Spinal cord (tissue), 10 donors: ENCODE results near the gene HACD4. TPM values are rescaled to one million over a fixed set of nuclear protein-coding genes. Genes with fewer than 3 reads are reported as not detected.
"Not testable (repeated sequence)": the region's sequence is repeated elsewhere in the genome, so short reads cannot be mapped to it uniquely, and the experiment has no call there.

Experiments
- DNase-seq, 6 donors: peaks; one replicate each; pipeline versions ENCODE4 v3.0.0 to v3.0.0-alpha.2; 2013 to 2015; ENCODE audit warnings: low spot score in 6 of 6, low read depth in 4 of 6
- H3K27ac ChIP-seq: one replicate; pipeline ENCODE4 v1.5.1; 2013; ENCODE audit warnings: low read depth, low read length, control low read depth
- H3K27me3 ChIP-seq: one replicate; pipeline ENCODE4 v1.6.1; 2013; ENCODE audit warnings: low read length; ENCODE audit not compliant: control insufficient read depth, insufficient read depth
- H3K36me3 ChIP-seq: one replicate; pipeline ENCODE4 v1.6.1; 2013; ENCODE audit warnings: low read length; ENCODE audit not compliant: control insufficient read depth, insufficient read depth
- H3K4me1 ChIP-seq: one replicate; pipeline ENCODE4 v1.6.1; 2013; ENCODE audit warnings: low read length; ENCODE audit not compliant: control insufficient read depth, insufficient read depth
- H3K4me3 ChIP-seq: one replicate; pipeline ENCODE4 v1.5.1; 2013; ENCODE audit warnings: low read depth, low read length, control low read depth
- H3K9me3 ChIP-seq: one replicate; pipeline ENCODE4 v1.6.1; 2013; ENCODE audit warnings: low read length; ENCODE audit not compliant: control insufficient read depth, insufficient read depth
- WGBS: methylation state at CpG from one replicate; pipeline ENCODE4 v1.1.5; 2013; ENCODE audit warnings: missing lambda C conversion rate; ENCODE audit not compliant: insufficient coverage; 5-methylcytosine and 5-hydroxymethylcytosine counted together
- polyA plus RNA-seq, 2 donors: library from polyadenylated mRNA; unstranded; fragments of 120-200 nt; gene quantifications; one replicate each; pipeline ENCODE4 v1.2.1, GENCODE V29; 2013; ENCODE audit not compliant: insufficient read length in 2 of 2
- total RNA-seq, 2 donors: library from RNA; depleted of rRNA in 1 of 2; stranded (reverse); fragments of 120-200 nt in 1 of 2; fragments of >200 nt in 1 of 2; gene quantifications; one replicate each; pipeline versions ENCODE4 v1.2.3 to v1.2.4, GENCODE V29; 2013 to 2014
- donor health status: healthy.

HACD4 gene
- total and polyA plus RNA-seq, 4 donors = 1.3 to 4.1 (median 2.7) TPM

GRCh38 chr9:20981486-20981885 lies 50.0 kb downstream of the HACD4 start:
- peak in 1 of 6 donors; percentile 44 for DNase-seq
- H3K4me1 ChIP-seq = no peaks in the 10 kb centered on the region
- no peaks in the 10 kb centered on the region for H3K36me3 ChIP-seq
- WGBS = no CpG with 5 or more reads among the region's 2 CpGs
- H3K4me3 ChIP-seq = no peak overlapping the region
- no peaks in the 10 kb centered on the region for H3K9me3 ChIP-seq
- peak overlapping the region; percentile 18 for H3K27ac ChIP-seq
- no peaks in the 10 kb centered on the region for H3K27me3 ChIP-seq

DNA sequence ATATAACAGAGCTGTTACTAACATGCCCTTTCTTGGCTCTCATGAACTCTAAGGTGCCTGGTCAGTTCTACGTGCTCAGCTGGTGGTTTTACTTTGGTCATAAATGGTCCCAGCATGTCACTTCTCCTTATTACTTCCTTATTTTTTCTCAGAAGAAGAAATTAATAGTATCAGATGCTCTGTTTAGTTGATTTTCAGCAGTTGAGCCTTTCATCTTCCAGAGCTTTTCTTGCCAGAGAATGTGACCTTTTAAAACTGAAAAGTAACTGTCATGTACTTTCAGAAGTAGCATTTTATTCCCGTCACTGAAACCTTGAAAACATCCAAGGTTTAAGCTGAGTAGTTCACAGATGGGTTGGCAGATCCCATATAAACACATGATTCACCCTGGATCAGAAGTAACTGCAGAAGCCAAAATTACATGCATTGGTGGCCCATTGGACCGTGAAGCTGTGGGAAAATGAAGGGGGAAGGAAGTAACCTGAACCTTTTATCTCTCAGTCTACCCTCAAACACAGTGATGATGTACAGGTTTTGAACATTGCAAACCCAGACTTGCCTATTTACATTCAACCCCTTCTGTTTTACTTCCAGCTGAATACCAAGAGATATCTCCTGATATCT lies 50.5 kb downstream of the HACD4 start:
- Histone ChIP-seq H3K9me3 (no peaks in the 10 kb centered on the region), H3K27ac (peak overlapping the region; percentile 18), H3K4me3 (no peak overlapping the region), H3K27me3 (no peaks in the 10 kb centered on the region), H3K36me3 (no peaks in the 10 kb centered on the region), H3K4me1 (no peaks in the 10 kb centered on the region)
- peak in 1 of 6 donors; percentile 35 for DNase-seq
- WGBS = no CpG with 5 or more reads among the region's 3 CpGs

DNA sequence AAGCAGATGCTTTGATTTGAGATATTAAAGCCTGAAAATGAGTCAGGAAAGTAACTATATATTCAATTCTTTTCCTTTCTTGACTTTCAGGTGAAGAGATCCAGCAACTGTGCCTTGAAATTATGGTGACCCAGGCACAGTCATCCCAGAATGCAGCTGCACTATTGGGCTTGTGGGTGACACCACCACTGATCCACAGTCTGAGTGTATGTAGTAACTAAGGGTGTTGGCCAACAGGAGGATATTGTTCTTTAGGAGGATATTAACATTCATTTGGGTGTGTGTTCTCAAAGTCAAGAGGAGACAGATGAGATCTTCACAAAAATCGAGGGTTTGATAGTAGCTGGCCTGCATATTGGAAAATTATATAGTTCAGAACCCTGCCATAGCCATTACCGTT lies 53.2 kb downstream of the HACD4 start:
- WGBS = no CpG with 5 or more reads among the region's 2 CpGs
- DNase-seq = no peak
- Histone ChIP-seq H3K36me3 (no peaks in the 10 kb centered on the region), H3K27me3 (no peaks in the 10 kb centered on the region), H3K4me3 (no peak overlapping the region), H3K4me1 (no peaks in the 10 kb centered on the region), H3K9me3 (no peaks in the 10 kb centered on the region), H3K27ac (no peak overlapping the region)

DNA sequence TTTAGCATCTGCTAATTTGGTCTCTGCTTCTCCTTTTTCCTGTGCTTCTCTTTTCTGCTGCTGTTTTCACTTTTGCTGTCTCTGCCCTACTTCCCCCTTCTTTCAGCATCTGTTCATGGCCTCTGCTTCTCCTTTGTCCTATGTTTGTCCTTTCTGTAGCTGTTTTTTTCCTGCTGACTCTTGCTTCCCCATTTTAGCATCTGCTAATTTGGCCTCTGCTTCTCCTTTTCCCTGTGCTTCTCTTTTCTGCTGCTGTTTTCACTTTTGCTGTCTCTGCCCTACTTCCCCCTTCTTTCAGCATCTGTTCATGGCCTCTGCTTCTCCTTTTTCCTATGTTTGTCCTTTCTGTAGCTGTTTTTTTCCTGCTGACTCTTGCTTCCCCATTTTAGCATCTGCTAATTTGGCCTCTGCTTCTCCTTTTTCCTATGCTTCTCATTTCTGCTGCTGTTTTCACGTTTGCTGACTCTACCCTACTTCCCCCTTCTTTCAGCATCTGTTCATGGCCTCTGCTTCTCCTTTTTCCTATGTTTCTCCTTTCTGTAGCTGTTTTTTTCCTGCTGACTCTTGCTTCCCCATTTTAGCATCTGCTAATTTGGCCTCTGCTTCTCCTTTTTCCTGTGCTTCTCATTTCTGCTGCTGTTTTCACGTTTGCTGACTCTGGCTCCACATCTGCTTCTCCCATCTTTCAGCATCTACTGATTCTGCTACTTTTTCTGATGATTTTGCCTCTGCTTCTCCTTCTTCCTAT lies 57.1 kb downstream of the HACD4 start:
- H3K36me3 ChIP-seq, H3K27ac ChIP-seq, H3K27me3 ChIP-seq, H3K4me1 ChIP-seq, DNase-seq, H3K4me3 ChIP-seq, H3K9me3 ChIP-seq: not testable (repeated sequence)
- 66% methylated on average over 2 of the region's 2 CpGs for WGBS

DNA sequence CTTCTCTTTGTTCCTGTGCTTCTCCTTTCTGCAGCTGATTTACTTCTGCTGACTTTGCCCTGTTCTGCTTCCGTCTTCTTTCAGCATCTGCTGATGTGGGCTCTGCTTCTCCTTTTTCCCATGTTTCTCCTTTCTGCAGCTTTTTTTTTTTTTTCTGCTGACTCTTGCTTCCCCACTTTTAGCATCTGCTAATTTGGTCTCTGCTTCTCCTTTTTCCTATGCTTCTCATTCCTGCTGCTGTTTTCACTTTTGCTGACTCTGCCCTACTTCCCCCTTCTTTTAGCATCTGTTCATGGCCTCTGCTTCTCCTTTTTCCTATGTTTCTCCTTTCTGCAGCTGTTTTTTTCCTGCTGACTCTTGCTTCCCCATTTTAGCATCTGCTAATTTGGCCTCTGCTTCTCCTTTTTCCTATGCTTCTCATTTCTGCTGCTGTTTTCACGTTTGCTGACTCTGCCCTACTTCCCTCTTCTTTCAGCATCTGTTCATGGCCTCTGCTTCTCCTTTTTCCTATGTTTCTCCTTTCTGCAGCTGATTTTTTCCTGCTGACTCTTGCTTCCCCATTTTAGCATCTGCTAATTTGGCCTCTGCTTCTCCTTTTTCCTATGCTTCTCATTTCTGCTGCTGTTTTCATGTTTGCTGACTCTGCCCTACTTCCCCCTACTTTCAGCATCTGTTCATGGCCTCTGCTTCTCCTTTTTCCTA lies 58.0 kb downstream of the HACD4 start:
- not testable (repeated sequence) for H3K4me1 ChIP-seq, H3K9me3 ChIP-seq, H3K27me3 ChIP-seq, DNase-seq, H3K27ac ChIP-seq, H3K36me3 ChIP-seq, H3K4me3 ChIP-seq
- 87% methylated on average over 2 of the region's 2 CpGs for WGBS

- no peaks in the 10 kb centered on the region for H3K36me3 ChIP-seq
- no peaks in the 10 kb centered on the region for H3K4me1 ChIP-seq
- DNase-seq = no peak
- H3K9me3 ChIP-seq = no peaks in the 10 kb centered on the region
- 100% methylated on average over 1 of the region's 1 CpG for WGBS
- no peaks in the 10 kb centered on the region for H3K27me3 ChIP-seq
- H3K27ac ChIP-seq = no peak overlapping the region
- no peak overlapping the region for H3K4me3 ChIP-seq
These were observed 58.8 kb downstream of the HACD4 start for GRCh38 chr9:20972684-20973083.

DNA sequence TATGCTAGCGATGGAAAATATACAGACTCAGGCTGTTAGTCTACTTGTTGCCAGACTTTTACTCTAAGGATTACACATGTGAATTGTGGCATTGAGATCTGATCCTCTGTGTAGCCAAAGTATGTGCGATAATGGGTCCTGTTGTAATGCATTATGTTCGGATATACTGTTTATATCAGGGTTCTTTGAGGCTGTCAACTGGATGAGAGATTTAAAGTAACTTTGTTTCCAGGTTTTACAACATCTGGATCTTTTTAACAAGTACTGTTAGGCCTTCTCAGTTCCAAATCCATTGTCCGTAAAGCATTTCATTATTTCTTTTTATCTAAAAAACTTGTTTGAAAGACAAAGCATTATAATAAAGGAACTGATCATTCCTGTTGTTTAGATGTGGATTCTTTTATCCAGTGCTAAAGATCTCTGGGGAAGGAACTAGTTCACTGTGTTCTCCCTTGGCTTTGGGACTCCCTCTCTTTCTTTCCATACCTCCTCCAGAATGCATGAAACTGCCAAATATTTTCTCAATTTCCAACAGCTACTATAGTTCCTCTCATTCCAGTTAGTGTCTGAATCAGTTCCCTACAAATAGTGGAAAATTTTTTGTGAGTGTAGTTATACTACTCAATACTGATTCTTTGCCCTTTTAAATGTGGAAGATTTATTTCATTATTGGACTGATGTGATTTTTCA lies 68.8 kb downstream of the HACD4 start:
- no peaks in the 10 kb centered on the region for H3K9me3 ChIP-seq
- H3K27ac ChIP-seq = no peak overlapping the region
- DNase-seq = no peak
- H3K4me1 ChIP-seq = no peaks in the 10 kb centered on the region
- H3K4me3 ChIP-seq = no peak overlapping the region
- no peaks in the 10 kb centered on the region for H3K36me3 ChIP-seq
- WGBS = 100% methylated on average over 1 of the region's 4 CpGs
- no peaks in the 10 kb centered on the region for H3K27me3 ChIP-seq

- no peak for DNase-seq
- 100% methylated on average over 1 of the region's 2 CpGs for WGBS
- Histone ChIP-seq H3K36me3 (no peaks in the 10 kb centered on the region), H3K27me3 (no peaks in the 10 kb centered on the region), H3K4me3 (no peak overlapping the region), H3K27ac (no peak overlapping the region), H3K4me1 (peaks cover 3% of the 10 kb centered on the region), H3K9me3 (no peaks in the 10 kb centered on the region)
These were observed 80.7 kb downstream of the HACD4 start for GRCh38 chr9:20950707-20951106.
